HL-60/S4 treated with phorbol 12-myristate 13-acetate at 8.2 ng/mL for 4 days and 3 days (cell line): ENCODE measurements around the gene FAM83F.

Source experiments
- in situ Hi-C: fragments of 300-500 bp; cut with MboI; formaldehyde crosslinking; loops from 2 replicates; pipeline ENCODE4 v1.15.0; 2022; ENCODE audit warnings: low sequenced_read_pairs

FAM83F gene

GRCh38 chr22:40014667-40015248, 20.0 kb downstream of the FAM83F start:
- in situ Hi-C loops = no loop called here

- in situ Hi-C loops = no loop called here
Measured at GRCh38 chr22:40015358-40015976, 20.7 kb downstream of the FAM83F start.

GRCh38 chr22:40018051-40018450, 23.3 kb downstream of the FAM83F start:
- in situ Hi-C loops = no loop called here

GRCh38 chr22:40019100-40019499, 24.3 kb downstream of the FAM83F start:
- in situ Hi-C loops = no loop called here

GRCh38 chr22:40020956-40021355, 26.2 kb downstream of the FAM83F start:
- in situ Hi-C loops = no loop called here

GRCh38 chr22:40021401-40022000, 26.7 kb downstream of the FAM83F start:
- in situ Hi-C loops = no loop called here

- in situ Hi-C loops = no loop called here
Measured at GRCh38 chr22:40022536-40023240, 27.9 kb downstream of the FAM83F start.

- in situ Hi-C loops = no loop called here
Measured at GRCh38 chr22:40023341-40023841, 28.6 kb downstream of the FAM83F start.

- in situ Hi-C loops = loop anchor here (25.0 kb wide), 1 partner anchor 862 kb away; the partner anchor contains the start of gene CBX7
Measured at GRCh38 chr22:40024201-40025061, 29.7 kb downstream of the FAM83F start.

GRCh38 chr22:40025062-40025379, 30.3 kb downstream of the FAM83F start:
- in situ Hi-C loops = loop anchor here (25.0 kb wide), 1 partner anchor 863 kb away; the partner anchor contains the start of gene CBX7

GRCh38 chr22:40025856-40026255, 31.1 kb downstream of the FAM83F start:
- in situ Hi-C loops = loop anchor here (25.0 kb wide), 1 partner anchor 864 kb away; the partner anchor contains the start of gene CBX7

GRCh38 chr22:40026641-40027040, 31.9 kb downstream of the FAM83F start:
- in situ Hi-C loops = loop anchor here (25.0 kb wide), 1 partner anchor 864 kb away; the partner anchor contains the start of gene CBX7

- in situ Hi-C loops = loop anchor here (25.0 kb wide), 1 partner anchor 865 kb away; the partner anchor contains the start of gene CBX7
Measured at GRCh38 chr22:40027191-40028097, 32.7 kb downstream of the FAM83F start.

GRCh38 chr22:40028098-40028425, 33.3 kb downstream of the FAM83F start:
- in situ Hi-C loops = loop anchor here (25.0 kb wide), 1 partner anchor 866 kb away; the partner anchor contains the start of gene CBX7

- in situ Hi-C loops = loop anchor here (25.0 kb wide), 1 partner anchor 867 kb away; the partner anchor contains the start of gene CBX7
Measured at GRCh38 chr22:40029189-40029890, 34.6 kb downstream of the FAM83F start.

- in situ Hi-C loops = loop anchor here (5.0 to 25.0 kb wide), 2 partner anchors 488 to 868 kb away; partner anchors contain the start of gene CBX7
Measured at GRCh38 chr22:40030026-40030757, 35.4 kb downstream of the FAM83F start.

- in situ Hi-C loops = loop anchor here (5.0 to 25.0 kb wide), 2 partner anchors 488 to 868 kb away; partner anchors contain the start of gene CBX7
Measured at GRCh38 chr22:40030758-40031095, 36.0 kb downstream of the FAM83F start.
